ENCODE results near the gene CFAP298.

CFAP298 gene

DNA sequence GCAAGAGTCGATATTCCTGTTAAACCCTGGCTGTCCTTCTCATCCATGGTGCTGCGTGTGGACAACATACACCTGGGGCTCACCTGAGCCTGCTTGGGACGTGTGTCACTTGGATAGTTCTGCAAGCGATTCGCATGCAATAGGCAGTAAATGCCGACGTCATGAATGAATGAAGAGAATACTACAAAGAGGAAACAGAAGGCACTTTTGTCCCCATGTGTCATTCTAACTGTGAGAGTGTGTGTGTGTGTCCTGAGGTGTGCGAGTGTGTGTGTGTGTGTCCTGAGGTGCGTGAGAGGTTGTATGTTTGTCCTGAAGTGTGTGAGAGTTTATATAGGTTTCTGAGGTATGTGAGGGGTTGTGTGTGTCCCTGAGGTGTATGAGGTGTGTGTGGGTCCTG lies 26.2 kb downstream of the CFAP298 start (continued):
- TF ChIP-seq, protein P1, sequence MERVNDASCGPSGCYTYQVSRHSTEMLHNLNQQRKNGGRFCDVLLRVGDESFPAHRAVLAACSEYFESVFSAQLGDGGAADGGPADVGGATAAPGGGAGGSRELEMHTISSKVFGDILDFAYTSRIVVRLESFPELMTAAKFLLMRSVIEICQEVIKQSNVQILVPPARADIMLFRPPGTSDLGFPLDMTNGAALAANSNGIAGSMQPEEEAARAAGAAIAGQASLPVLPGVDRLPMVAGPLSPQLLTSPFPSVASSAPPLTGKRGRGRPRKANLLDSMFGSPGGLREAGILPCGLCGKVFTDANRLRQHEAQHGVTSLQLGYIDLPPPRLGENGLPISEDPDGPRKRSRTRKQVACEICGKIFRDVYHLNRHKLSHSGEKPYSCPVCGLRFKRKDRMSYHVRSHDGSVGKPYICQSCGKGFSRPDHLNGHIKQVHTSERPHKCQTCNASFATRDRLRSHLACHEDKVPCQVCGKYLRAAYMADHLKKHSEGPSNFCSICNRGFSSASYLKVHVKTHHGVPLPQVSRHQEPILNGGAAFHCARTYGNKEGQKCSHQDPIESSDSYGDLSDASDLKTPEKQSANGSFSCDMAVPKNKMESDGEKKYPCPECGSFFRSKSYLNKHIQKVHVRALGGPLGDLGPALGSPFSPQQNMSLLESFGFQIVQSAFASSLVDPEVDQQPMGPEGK (CRISPR knock-in tag; IDR thresholded peaks at IDR 0.05; ENCODE audit: borderline replicate concordance), result no peak
- TF ChIP-seq ZNF70 (CRISPR knock-in tag; IDR thresholded peaks at IDR 0.05) (no peak), ZC3H10 (CRISPR knock-in tag; IDR thresholded peaks at IDR 0.05) (no peak)

DNA sequence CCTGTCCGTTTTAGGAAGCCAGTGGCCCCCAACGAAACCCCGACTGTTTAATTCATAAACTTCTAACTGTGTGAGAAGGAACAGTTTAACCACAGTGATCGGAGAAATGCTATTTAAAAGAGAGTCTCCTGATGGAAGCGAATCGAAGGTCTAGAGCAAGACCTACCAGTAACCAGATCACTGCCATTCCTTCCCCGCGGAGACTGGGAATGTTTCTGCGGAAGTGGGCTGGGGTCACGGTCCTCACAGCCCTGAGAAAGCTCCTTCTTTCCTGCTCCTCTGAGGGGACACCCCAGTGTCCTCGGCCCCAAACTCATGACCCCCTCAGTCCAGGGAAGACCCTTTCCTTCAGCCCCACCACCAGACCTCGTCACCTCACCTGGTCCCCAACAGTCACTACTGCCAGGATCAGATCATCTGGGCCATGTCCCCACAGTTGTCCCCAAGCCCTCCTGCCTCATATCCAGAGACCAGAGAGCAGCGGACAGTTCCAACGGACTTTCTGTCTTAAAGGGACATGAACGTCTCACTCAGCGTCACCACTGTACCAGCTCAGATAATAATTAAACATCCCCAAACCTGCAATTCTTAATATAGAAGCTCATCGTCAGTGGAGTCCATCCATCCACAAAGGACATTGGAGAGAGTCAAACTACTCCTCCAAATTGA lies 27.0 kb downstream of the CFAP298 start, which contains the start of gene TCP10L:
Gene TCP10L, minus strand, starts transcription at position 482 of the 669 bp plus-strand sequence. CDS start 1,219 bp downstream, outside the sequence.
- TF ChIP-seq RARB (CRISPR knock-in tag; IDR thresholded peaks at IDR 0.05), result no peak
- no peak for ATAC-seq

DNA sequence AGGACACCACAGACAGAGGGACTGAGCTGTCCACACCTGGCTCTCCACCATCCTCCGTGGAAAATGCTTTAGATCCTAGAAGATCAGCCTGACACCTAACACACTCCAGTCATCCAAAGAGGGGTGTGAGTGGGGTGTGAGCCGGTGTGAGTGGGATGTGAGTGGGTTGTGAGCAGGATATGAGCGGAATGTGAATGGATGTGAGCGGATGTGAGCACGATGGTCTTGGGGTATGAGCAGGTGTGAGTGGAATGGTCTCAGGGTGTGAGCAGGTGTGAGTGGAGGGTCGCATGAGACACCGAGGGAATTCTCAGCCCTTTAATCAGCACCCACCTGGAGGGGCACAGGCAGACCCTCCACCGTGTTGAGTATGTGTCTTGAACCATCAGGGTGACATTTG lies 27.7 kb downstream of the CFAP298 start:
- ATAC-seq, result no peak
- TF ChIP-seq ISL1 (CRISPR knock-in tag; IDR thresholded peaks at IDR 0.05), result no peak

DNA sequence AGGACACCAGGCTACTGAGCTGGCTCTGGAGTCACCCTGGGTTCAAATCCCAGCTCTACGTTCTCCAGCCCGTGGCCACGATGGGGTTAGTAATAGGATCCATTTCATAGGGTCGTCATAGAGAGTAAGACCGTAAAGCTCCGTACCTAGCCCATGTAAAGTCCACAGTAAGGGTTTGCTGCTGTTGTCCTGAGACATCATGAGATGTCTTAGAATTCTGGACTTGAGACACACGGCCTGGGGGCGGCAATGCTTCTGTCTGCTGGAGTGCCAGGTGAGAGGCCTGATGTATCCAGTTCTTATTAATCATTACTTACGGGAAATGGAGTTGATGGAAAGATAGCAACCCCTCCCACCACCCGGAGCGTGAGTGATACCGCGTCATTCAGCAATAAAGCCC lies 30.4 kb downstream of the CFAP298 start:
- TF ChIP-seq, protein P2, sequence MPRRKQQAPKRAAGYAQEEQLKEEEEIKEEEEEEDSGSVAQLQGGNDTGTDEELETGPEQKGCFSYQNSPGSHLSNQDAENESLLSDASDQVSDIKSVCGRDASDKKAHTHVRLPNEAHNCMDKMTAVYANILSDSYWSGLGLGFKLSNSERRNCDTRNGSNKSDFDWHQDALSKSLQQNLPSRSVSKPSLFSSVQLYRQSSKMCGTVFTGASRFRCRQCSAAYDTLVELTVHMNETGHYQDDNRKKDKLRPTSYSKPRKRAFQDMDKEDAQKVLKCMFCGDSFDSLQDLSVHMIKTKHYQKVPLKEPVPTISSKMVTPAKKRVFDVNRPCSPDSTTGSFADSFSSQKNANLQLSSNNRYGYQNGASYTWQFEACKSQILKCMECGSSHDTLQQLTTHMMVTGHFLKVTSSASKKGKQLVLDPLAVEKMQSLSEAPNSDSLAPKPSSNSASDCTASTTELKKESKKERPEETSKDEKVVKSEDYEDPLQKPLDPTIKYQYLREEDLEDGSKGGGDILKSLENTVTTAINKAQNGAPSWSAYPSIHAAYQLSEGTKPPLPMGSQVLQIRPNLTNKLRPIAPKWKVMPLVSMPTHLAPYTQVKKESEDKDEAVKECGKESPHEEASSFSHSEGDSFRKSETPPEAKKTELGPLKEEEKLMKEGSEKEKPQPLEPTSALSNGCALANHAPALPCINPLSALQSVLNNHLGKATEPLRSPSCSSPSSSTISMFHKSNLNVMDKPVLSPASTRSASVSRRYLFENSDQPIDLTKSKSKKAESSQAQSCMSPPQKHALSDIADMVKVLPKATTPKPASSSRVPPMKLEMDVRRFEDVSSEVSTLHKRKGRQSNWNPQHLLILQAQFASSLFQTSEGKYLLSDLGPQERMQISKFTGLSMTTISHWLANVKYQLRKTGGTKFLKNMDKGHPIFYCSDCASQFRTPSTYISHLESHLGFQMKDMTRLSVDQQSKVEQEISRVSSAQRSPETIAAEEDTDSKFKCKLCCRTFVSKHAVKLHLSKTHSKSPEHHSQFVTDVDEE (CRISPR knock-in tag; IDR thresholded peaks at IDR 0.05), result no peak
- ATAC-seq, result no peak

DNA sequence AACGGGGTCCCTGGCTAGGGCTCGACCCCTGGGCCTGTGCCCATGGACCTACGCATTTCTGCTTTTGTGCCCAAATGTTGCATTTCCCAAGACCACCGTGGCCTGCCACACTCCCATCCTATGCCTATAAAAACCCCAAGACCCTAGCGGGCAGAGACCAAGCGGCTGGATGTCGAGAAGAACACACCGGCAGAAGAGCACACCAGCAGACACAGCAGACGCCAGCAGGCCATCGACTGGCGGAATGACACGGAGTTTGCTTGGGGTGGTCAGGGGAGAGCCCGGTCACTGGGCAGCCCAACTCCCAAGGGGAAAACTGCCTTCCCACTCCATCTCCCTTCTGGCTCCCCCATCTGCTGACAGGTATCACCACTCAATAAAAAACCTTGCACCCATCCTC lies 31.2 kb downstream of the CFAP298 start:
- ATAC-seq, result no peak
- TF ChIP-seq ZFP3 (CRISPR knock-in tag; IDR thresholded peaks at IDR 0.05), result no peak
- TF ChIP-seq, protein P3, sequence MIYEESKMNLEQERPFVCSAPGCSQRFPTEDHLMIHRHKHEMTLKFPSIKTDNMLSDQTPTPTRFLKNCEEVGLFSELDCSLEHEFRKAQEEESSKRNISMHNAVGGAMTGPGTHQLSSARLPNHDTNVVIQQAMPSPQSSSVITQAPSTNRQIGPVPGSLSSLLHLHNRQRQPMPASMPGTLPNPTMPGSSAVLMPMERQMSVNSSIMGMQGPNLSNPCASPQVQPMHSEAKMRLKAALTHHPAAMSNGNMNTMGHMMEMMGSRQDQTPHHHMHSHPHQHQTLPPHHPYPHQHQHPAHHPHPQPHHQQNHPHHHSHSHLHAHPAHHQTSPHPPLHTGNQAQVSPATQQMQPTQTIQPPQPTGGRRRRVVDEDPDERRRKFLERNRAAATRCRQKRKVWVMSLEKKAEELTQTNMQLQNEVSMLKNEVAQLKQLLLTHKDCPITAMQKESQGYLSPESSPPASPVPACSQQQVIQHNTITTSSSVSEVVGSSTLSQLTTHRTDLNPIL (CRISPR knock-in tag; IDR thresholded peaks at IDR 0.05; ENCODE audit: low read depth), result no peak
- TF ChIP-seq ZC3H10 (CRISPR knock-in tag; IDR thresholded peaks at IDR 0.05), result no peak
- TF ChIP-seq, protein P4, sequence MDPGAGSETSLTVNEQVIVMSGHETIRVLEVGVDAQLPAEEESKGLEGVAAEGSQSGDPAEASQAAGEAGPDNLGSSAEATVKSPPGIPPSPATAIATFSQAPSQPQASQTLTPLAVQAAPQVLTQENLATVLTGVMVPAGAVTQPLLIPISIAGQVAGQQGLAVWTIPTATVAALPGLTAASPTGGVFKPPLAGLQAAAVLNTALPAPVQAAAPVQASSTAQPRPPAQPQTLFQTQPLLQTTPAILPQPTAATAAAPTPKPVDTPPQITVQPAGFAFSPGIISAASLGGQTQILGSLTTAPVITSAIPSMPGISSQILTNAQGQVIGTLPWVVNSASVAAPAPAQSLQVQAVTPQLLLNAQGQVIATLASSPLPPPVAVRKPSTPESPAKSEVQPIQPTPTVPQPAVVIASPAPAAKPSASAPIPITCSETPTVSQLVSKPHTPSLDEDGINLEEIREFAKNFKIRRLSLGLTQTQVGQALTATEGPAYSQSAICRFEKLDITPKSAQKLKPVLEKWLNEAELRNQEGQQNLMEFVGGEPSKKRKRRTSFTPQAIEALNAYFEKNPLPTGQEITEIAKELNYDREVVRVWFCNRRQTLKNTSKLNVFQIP (CRISPR knock-in tag; IDR thresholded peaks at IDR 0.05; ENCODE audit: borderline replicate concordance, low read depth), result no peak
- TF ChIP-seq ESRRG (CRISPR knock-in tag; IDR thresholded peaks at IDR 0.05), result no peak
- TF ChIP-seq PPARA (CRISPR knock-in tag; IDR thresholded peaks at IDR 0.05; ENCODE audit: borderline replicate concordance), result no peak
- TF ChIP-seq ISL1 (CRISPR knock-in tag; IDR thresholded peaks at IDR 0.05), result no peak
- TF ChIP-seq TCF4 (CRISPR knock-in tag; IDR thresholded peaks at IDR 0.05; ENCODE audit: borderline replicate concordance), result no peak
- TF ChIP-seq, protein P1 (CRISPR knock-in tag; IDR thresholded peaks at IDR 0.05; ENCODE audit: borderline replicate concordance), result no peak
- no peak for TF ChIP-seq TOX (CRISPR knock-in tag; IDR thresholded peaks at IDR 0.05; ENCODE audit: borderline replicate concordance)
- TF ChIP-seq GLIS3 (CRISPR knock-in tag; IDR thresholded peaks at IDR 0.05), result no peak
- no peak for TF ChIP-seq BACH2 (CRISPR knock-in tag; IDR thresholded peaks at IDR 0.05; ENCODE audit: borderline replicate concordance)
- TF ChIP-seq, protein P5, sequence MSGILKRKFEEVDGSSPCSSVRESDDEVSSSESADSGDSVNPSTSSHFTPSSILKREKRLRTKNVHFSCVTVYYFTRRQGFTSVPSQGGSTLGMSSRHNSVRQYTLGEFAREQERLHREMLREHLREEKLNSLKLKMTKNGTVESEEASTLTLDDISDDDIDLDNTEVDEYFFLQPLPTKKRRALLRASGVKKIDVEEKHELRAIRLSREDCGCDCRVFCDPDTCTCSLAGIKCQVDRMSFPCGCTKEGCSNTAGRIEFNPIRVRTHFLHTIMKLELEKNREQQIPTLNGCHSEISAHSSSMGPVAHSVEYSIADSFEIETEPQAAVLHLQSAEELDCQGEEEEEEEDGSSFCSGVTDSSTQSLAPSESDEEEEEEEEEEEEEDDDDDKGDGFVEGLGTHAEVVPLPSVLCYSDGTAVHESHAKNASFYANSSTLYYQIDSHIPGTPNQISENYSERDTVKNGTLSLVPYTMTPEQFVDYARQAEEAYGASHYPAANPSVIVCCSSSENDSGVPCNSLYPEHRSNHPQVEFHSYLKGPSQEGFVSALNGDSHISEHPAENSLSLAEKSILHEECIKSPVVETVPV (CRISPR knock-in tag; IDR thresholded peaks at IDR 0.05), result no peak
- TF ChIP-seq SNAI2 (CRISPR knock-in tag; IDR thresholded peaks at IDR 0.05), result no peak
- no peak for TF ChIP-seq ZNF70 (CRISPR knock-in tag; IDR thresholded peaks at IDR 0.05)
- no peak for TF ChIP-seq CSDC2 (CRISPR knock-in tag; IDR thresholded peaks at IDR 0.05)
- no peak for TF ChIP-seq RARB (CRISPR knock-in tag; IDR thresholded peaks at IDR 0.05)
- no peak for TF ChIP-seq ARNTL (CRISPR knock-in tag; IDR thresholded peaks at IDR 0.05; ENCODE audit: borderline replicate concordance, low read depth)
- no peak for TF ChIP-seq ZNF8 (CRISPR knock-in tag; IDR thresholded peaks at IDR 0.05)
- TF ChIP-seq, protein P2 (CRISPR knock-in tag; IDR thresholded peaks at IDR 0.05), result no peak

Data from SK-N-SH treated with all-trans-retinoic acid at 6 μM for 48 hours (cell line).